DMS53 (cell line): ENCODE measurements around the gene CMTM6.
"Not testable (repeated sequence)": the region's sequence is repeated elsewhere in the genome, so short reads cannot be mapped to it uniquely, and the experiment has no call there.

Experiments used
- DNase-seq: peaks from one replicate; lab custom pipeline; 2025; lab: John Stamatoyannopoulos, UW

The CMTM6 gene

DNA sequence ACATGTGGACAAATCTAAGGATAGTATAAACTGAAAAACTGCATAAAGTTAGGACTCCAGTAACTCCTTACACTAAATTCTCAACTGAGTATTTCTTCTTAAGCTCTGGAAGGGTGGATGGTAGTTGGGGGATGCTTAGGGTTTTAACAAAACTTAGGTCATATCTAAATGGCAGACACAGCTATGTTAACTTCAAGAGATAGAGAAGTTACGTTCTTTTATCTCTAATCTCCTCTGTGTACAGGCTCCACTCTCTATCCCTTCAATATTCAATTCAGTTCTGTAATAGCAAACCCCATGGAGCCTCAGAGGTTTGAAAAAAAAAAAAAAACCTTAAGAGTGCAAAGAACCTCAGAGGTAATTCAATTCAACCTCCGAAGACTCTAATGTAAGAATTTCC, 3.1 kb downstream of the CMTM6 start:
- no peak for DNase-seq

DNA sequence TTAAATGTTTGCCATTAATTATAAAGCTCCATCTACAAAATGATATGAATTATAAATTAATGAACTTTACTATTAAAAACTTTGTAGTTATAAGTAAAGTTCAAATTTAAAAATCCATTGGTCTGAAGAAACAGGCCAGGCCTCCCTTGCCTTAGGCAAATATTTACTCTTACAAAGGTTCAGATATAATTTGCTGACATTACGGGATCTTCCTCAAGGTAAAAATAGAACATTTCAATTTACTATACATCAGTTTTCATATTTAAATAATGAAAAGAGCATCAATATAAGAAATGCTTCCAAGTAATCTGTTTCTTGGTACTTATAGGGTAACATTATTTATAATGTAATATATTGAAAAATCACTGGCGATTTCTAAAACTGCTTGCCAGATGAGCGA, 3.7 kb downstream of the CMTM6 start:
- no peak for DNase-seq

DNA sequence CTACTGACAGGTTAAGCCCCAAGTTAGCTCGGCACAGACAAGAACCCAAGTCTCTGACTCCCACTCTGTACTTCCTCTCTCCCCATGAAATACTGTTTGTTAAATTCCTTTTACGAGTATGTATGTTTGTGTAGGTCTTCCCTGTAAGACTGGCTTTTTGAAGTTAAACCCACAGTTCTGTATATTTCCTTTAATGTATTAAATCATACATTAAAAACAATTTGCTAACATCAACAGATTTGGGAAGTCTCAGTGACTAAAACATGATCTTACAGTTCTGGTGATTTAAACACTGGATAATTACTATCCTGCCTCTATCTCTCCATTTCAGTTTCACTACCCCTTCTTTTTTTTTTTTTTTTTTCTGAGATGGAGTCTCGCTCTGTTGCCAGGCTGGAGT, 4.4 kb downstream of the CMTM6 start:
- DNase-seq = no peak

GRCh38 chr3:32495609-32496008, 7.0 kb downstream of the CMTM6 start:
- DNase-seq = peak; percentile 0

GRCh38 chr3:32495085-32495484, 7.6 kb downstream of the CMTM6 start:
- DNase-seq = no peak

- no peak for DNase-seq
Measured at GRCh38 chr3:32493437-32494414, 8.9 kb downstream of the CMTM6 start.

- DNase-seq = no peak
Measured at GRCh38 chr3:32492684-32493436, 9.8 kb downstream of the CMTM6 start.

GRCh38 chr3:32488474-32489008, 14.1 kb downstream of the CMTM6 start:
- no peak for DNase-seq

- no peak for DNase-seq
Measured at GRCh38 chr3:32487781-32488473, 14.7 kb downstream of the CMTM6 start.

DNA sequence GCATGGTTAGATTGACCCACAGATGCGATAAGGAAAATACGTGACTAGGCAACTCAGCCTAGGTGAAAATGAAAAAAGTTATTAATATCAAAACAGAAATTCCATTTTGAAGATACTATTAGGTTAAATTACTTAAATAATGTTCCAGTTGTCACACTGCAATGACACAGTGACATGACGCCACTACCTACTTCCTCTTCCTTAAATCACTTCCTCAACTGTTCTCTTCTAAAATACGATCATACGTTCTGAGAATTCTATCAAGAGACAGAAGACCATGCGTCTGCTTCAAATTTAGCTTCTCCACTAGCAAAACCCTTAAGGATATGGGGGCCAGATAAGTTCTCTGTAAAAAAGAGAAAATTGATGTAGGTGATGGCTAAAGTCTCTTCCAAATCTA, 18.2 kb downstream of the CMTM6 start:
- no peak for DNase-seq

DNA sequence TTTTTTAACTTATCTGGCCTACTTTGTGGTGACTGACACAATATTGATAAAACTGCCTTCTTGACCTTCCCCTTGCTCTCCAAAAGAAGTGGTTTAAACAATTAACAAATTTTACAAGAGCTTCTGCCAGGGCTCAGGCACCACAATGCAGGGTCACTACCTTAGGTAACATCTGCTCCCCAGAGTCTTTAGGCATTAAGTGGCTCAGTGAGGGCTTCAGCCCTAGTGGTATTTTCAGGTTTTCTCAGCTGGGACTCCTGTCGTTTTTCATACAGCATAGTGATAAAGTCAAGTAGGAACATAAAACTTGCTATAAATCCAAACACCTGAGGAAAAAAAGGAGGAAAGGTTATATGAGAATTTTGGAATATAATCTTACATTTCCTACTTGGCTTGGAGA, 18.9 kb downstream of the CMTM6 start:
- no peak for DNase-seq

DNA sequence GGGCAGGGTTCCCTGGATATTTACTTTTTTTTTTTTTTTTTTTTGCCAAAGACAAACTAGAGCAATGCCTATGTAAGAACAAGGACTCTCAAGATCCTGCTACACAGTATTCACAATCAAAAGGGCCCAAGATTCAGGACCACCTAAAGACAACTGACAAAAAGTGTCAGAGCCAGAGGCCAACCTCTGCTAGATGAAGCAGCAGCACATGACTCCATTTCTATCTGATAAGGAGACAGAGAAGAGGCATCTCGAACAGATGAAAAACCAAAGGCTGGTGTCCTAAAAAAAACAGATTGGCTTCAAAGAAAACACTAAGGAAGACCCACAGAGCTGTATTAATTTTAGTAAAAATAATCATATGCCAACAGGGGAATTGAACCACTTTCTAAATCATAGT, 20.0 kb downstream of the CMTM6 start:
- DNase-seq = no peak

DNA sequence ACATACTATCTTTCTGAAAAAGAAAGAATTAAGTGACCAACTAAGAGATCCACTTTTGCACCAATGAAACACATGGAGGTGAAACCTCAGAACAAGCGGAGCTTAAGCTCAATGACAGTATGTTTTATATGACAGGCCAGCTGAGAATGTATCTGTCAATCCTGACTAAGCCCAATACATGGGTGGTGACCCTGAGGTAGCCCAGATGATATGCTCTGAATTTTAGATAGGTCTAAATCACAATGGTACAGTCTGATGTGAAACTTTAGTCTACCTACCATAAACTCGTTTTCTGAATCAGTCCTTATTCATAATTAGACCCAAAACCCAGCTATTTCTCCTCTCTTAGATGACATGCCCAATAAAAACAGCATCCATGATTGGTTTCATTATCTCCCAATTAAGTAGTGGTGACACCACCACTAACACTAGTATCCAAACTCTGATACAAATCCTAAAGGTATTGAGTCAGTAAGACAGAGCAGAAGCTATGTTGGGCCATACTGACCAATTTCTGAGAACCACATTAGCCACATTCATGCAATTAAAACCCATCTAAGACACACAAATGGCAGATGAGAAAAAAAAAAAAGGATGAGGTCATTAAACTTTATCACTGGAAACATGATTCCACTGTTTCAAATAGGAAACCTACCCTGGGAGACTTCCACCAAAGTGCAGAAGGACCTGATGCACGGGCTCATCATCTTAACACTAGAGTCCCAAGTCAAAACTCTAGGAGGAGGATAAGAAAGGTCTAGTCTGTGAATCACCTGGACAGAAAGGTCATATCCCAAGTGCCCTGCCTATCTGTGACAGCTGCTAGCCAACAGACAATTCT, 20.6 kb downstream of the CMTM6 start:
- no peak for DNase-seq

DNA sequence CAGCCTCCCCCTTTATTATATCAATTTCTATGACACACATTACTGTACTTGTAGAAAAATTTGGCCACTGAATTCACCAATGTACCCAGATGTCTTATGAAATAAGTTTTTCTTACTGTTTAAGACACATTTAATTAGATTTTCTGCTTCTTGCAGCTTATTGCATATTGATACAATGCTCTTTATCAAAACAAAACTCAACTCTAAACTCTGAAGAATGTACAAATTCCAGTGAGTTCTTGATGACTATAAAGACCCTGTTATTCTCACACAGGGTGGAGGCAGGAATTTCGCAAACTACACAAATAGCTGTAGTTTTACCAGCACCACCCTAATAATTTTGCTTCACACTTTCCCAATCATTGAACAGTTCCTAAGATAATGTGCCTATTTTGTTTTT, 22.0 kb downstream of the CMTM6 start:
- DNase-seq = no peak

- no peak for DNase-seq
Measured at GRCh38 chr3:32474201-32474600, 28.5 kb downstream of the CMTM6 start.

- DNase-seq = not testable (repeated sequence)
Measured at GRCh38 chr3:32472151-32472550, 30.5 kb downstream of the CMTM6 start.

- DNase-seq = no peak
Measured at GRCh38 chr3:32471246-32471645, 31.4 kb downstream of the CMTM6 start.

DNA sequence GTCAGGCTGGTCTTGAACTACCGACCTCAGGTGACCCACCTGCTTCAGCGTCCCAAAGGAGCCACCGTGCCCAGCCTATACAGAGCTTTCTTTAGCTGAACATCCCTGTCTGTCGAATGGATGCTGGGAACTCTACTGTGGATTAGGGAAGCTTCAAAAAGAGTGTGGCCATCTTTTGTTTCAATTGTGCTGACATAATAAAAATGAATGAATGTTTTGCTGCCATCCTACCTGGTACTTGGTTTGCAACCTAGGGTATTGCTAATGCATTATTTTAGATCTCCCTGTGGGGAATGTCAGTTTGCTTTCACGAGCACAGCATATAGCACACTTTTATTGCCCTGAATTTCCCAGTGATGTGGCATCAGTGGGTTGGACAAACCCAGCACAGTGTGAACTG, 32.3 kb downstream of the CMTM6 start:
- no peak for DNase-seq

- DNase-seq = no peak
Measured at GRCh38 chr3:32469151-32469874, 33.3 kb downstream of the CMTM6 start.

- DNase-seq = peak; percentile 59
Measured at GRCh38 chr3:32467333-32468070, 35.1 kb downstream of the CMTM6 start.
